Stimulated activated CD4-positive, alpha-beta T cell treated with anti-CD3 and anti-CD28 coated beads, Interleukin-12 subunit alpha, Interleukin-12 subunit beta, amount 100 ng/mL, for 4 hours (primary cell): ENCODE data around the gene OSER1.

Experiments used
- DNase-seq: peaks from one replicate; pipeline ENCODE4 v3.0.0-alpha.2; 2020

OSER1 gene

GRCh38 chr20:44173116-44173515, 37.5 kb downstream of the OSER1 start:
- DNase-seq, result no peak

- no peak for DNase-seq
These were observed 38.0 kb downstream of the OSER1 start for GRCh38 chr20:44172572-44172950.

- no peak for DNase-seq
These were observed 38.6 kb downstream of the OSER1 start for GRCh38 chr20:44171775-44172571.

- no peak for DNase-seq
These were observed 39.7 kb downstream of the OSER1 start for GRCh38 chr20:44170816-44171410.

GRCh38 chr20:44167736-44168135, 42.8 kb downstream of the OSER1 start:
- DNase-seq, result no peak

- DNase-seq, result no peak
These were observed 44.1 kb downstream of the OSER1 start for GRCh38 chr20:44166477-44166876.

- DNase-seq, result no peak
These were observed 44.6 kb downstream of the OSER1 start for GRCh38 chr20:44166008-44166407.

GRCh38 chr20:44160133-44160532, 50.4 kb downstream of the OSER1 start:
- no peak for DNase-seq

- no peak for DNase-seq
These were observed 50.9 kb downstream of the OSER1 start for GRCh38 chr20:44159711-44160110.

- no peak for DNase-seq
These were observed 51.4 kb downstream of the OSER1 start for GRCh38 chr20:44159125-44159524.

- no peak for DNase-seq
These were observed 53.5 kb downstream of the OSER1 start for GRCh38 chr20:44157061-44157460.

GRCh38 chr20:44154521-44155001, 56.0 kb downstream of the OSER1 start:
- no peak for DNase-seq

GRCh38 chr20:44153636-44154043, 56.9 kb downstream of the OSER1 start:
- DNase-seq, result no peak

GRCh38 chr20:44151621-44152416, 58.8 kb downstream of the OSER1 start:
- no peak for DNase-seq

- no peak for DNase-seq
These were observed 64.3 kb downstream of the OSER1 start for GRCh38 chr20:44146272-44146671.
